K562 (cell line): ENCODE measurements around the gene ITPR1. TPM values are rescaled to one million over a fixed set of nuclear protein-coding genes. Genes with fewer than 3 reads are reported as not detected.

Experiments
- ARID1B ChIP-seq: fragments of 450-650 bp; IDR thresholded peaks from 2 replicates; pipeline ENCODE4 v1.6.1; 2016; ENCODE audit warnings: antibody characterized with exemption, mild to moderate bottlenecking, inconsistent platforms
- ATF7 ChIP-seq: fragments of 450-650 bp; IDR thresholded peaks from 2 replicates; pipeline ENCODE4 v1.7.1; 2014; ENCODE audit warnings: mild to moderate bottlenecking, moderate library complexity
- BDP1 ChIP-seq: IDR thresholded peaks from 3 replicates; pipeline ENCODE4 v1.6.1; 2011; ENCODE audit not compliant: insufficient read length, insufficient read depth
- BHLHE40 ChIP-seq: IDR thresholded peaks from 2 replicates; pipeline ENCODE4 v1.6.1; 2011; ENCODE audit warnings: low read length, improper control_type of control experiment
- BMI1 ChIP-seq: fragments of 150-350 bp; IDR thresholded peaks from 2 replicates; pipeline ENCODE4 v1.6.1; 2014; ENCODE audit warnings: low read length
- HDAC2 ChIP-seq: fragments of 450-650 bp; IDR thresholded peaks from 2 replicates; pipeline ENCODE4 v1.6.1; 2016; ENCODE audit warnings: mild to moderate bottlenecking
- POU5F1 ChIP-seq: fragments of 150-350 bp; IDR thresholded peaks from 2 replicates; pipeline ENCODE4 v1.6.1; 2014; ENCODE audit warnings: borderline replicate concordance, low read length, low read depth, mild to moderate bottlenecking; ENCODE audit not compliant: partially characterized antibody
- PRMT5 ChIP-seq: sonication (generic); formaldehyde crosslinking; IDR thresholded peaks from 2 replicates; pipeline ENCODE4 v1.5.0; 2020; ENCODE audit warnings: missing genetic modification reagents
- RUNX1 ChIP-seq: sonication (generic); IDR thresholded peaks from 2 replicates; pipeline ENCODE4 v1.6.1; 2016; ENCODE audit warnings: antibody characterized with exemption, low read depth
- SLC30A9 ChIP-seq: fragments of 250-450 bp; sonication (Bioruptor Pico); IDR thresholded peaks from 2 replicates; pipeline ENCODE4 v1.8.0; 2022; ENCODE audit warnings: mild to moderate bottlenecking, moderate library complexity
- ZNF143 ChIP-seq: sonication (generic); formaldehyde crosslinking; IDR thresholded peaks from 2 replicates; pipeline ENCODE4 v1.9.0; 2022; ENCODE audit warnings: mild to moderate bottlenecking, missing genetic modification reagents
- polyA plus RNA-seq, 8 experiments: library from polyadenylated mRNA; depleted of rRNA in 4 of 8; stranded (reverse) in 5 of 8; unstranded in 3 of 8; fragments of >200 nt; fragmentation: Nextera tagmentation in 2 of 8; fragmentation: Illumina TruSeq in 1 of 8; extraction: Ambion mirVana in 2 of 8; extraction: Trizol in 1 of 8; gene quantifications; 2 replicates each; pipeline versions ENCODE4 v1.2.1 to v1.2.3, GENCODE V29; 2011 to 2014; ENCODE audit warnings: inconsistent platforms in 1 of 8, missing spikeins in 1 of 8
- total RNA-seq, 7 experiments: library from RNA; depleted of rRNA in 6 of 7; stranded (reverse); fragments of >200 nt in 6 of 7; fragmentation: Illumina TruSeq in 2 of 7; extraction: Trizol in 2 of 7; gene quantifications; 2 replicates each; pipeline versions ENCODE4 v1.2.1 to v1.2.3, GENCODE V29; 2011 to 2021; ENCODE audit warnings: low replicate concordance in 1 of 7
- TF ChIP-seq, protein P1 (sequence below): fragments of 200-600 bp; sonication (generic); IDR thresholded peaks from one replicate; pipeline ENCODE4 v1.6.1; 2012; ENCODE audit warnings: mild to moderate bottlenecking, low read depth, low read length, inconsistent platforms
- TF ChIP-seq, protein P2 (sequence below), 3 experiments: IDR thresholded peaks in 2 of 3; conservative IDR thresholded peaks in 1 of 3; 2 replicates each; pipeline ENCODE4 v1.5.1; 2011 to 2012; ENCODE audit warnings: low read length in 3 of 3, mild to moderate bottlenecking in 3 of 3, control low read depth in 2 of 3, improper control_type of control experiment in 1 of 3, inconsistent platforms in 1 of 3, low read depth in 1 of 3, mixed read lengths in 1 of 3, moderate library complexity in 1 of 3; ENCODE audit not compliant: insufficient read depth in 2 of 3
- TF ChIP-seq, protein P3 (sequence below), 2 experiments: fragments of 200-800 bp in 1 of 2; sonication (Bioruptor generic) in 1 of 2; sonication (generic) in 1 of 2; formaldehyde crosslinking in 1 of 2; IDR thresholded peaks in 1 of 2; conservative IDR thresholded peaks in 1 of 2; 2 replicates each; pipeline versions ENCODE4 v1.5.0 to v1.6.1; 2016 to 2020; ENCODE audit warnings: missing compliant biosample characterization in 1 of 2, missing genetic modification characterization in 1 of 2, missing genetic modification reagents in 1 of 2

Gene ITPR1
- total and polyA plus RNA-seq, 9 of the 15 experiments (the other 6 are each of a cell fraction or from before 2014, with no cell fraction given), result 22.4 to 40.0 (median 27.4) TPM

DNA sequence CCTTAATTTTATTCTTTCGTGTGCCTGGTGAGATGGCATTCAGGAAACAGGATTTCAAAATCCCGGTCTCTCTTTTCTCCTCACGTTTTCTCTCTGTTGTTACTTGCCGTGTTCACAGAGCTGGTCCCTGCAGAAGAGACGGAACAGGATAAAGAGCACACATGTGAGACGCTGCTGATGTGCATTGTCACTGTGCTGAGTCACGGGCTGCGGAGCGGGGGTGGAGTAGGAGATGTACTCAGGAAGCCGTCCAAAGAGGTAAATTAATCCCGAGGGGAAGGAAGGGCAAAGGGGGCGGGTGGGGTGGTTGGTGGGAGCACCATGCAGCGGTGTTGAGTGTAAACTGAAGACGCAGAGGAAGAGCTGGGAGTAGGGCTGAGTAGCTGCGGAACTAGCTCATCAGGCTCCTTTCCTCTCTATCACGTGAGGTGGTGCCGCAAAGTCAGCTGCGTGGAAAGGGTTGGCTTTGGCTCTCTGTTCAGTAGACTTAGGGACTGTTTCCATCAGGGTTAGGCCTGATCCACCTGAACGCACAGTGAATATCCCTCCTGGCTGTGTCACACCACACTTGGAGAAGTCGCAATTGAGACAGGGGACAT lies 321.3 kb downstream of the ITPR1 start (continued):
- TF ChIP-seq, protein P1, sequence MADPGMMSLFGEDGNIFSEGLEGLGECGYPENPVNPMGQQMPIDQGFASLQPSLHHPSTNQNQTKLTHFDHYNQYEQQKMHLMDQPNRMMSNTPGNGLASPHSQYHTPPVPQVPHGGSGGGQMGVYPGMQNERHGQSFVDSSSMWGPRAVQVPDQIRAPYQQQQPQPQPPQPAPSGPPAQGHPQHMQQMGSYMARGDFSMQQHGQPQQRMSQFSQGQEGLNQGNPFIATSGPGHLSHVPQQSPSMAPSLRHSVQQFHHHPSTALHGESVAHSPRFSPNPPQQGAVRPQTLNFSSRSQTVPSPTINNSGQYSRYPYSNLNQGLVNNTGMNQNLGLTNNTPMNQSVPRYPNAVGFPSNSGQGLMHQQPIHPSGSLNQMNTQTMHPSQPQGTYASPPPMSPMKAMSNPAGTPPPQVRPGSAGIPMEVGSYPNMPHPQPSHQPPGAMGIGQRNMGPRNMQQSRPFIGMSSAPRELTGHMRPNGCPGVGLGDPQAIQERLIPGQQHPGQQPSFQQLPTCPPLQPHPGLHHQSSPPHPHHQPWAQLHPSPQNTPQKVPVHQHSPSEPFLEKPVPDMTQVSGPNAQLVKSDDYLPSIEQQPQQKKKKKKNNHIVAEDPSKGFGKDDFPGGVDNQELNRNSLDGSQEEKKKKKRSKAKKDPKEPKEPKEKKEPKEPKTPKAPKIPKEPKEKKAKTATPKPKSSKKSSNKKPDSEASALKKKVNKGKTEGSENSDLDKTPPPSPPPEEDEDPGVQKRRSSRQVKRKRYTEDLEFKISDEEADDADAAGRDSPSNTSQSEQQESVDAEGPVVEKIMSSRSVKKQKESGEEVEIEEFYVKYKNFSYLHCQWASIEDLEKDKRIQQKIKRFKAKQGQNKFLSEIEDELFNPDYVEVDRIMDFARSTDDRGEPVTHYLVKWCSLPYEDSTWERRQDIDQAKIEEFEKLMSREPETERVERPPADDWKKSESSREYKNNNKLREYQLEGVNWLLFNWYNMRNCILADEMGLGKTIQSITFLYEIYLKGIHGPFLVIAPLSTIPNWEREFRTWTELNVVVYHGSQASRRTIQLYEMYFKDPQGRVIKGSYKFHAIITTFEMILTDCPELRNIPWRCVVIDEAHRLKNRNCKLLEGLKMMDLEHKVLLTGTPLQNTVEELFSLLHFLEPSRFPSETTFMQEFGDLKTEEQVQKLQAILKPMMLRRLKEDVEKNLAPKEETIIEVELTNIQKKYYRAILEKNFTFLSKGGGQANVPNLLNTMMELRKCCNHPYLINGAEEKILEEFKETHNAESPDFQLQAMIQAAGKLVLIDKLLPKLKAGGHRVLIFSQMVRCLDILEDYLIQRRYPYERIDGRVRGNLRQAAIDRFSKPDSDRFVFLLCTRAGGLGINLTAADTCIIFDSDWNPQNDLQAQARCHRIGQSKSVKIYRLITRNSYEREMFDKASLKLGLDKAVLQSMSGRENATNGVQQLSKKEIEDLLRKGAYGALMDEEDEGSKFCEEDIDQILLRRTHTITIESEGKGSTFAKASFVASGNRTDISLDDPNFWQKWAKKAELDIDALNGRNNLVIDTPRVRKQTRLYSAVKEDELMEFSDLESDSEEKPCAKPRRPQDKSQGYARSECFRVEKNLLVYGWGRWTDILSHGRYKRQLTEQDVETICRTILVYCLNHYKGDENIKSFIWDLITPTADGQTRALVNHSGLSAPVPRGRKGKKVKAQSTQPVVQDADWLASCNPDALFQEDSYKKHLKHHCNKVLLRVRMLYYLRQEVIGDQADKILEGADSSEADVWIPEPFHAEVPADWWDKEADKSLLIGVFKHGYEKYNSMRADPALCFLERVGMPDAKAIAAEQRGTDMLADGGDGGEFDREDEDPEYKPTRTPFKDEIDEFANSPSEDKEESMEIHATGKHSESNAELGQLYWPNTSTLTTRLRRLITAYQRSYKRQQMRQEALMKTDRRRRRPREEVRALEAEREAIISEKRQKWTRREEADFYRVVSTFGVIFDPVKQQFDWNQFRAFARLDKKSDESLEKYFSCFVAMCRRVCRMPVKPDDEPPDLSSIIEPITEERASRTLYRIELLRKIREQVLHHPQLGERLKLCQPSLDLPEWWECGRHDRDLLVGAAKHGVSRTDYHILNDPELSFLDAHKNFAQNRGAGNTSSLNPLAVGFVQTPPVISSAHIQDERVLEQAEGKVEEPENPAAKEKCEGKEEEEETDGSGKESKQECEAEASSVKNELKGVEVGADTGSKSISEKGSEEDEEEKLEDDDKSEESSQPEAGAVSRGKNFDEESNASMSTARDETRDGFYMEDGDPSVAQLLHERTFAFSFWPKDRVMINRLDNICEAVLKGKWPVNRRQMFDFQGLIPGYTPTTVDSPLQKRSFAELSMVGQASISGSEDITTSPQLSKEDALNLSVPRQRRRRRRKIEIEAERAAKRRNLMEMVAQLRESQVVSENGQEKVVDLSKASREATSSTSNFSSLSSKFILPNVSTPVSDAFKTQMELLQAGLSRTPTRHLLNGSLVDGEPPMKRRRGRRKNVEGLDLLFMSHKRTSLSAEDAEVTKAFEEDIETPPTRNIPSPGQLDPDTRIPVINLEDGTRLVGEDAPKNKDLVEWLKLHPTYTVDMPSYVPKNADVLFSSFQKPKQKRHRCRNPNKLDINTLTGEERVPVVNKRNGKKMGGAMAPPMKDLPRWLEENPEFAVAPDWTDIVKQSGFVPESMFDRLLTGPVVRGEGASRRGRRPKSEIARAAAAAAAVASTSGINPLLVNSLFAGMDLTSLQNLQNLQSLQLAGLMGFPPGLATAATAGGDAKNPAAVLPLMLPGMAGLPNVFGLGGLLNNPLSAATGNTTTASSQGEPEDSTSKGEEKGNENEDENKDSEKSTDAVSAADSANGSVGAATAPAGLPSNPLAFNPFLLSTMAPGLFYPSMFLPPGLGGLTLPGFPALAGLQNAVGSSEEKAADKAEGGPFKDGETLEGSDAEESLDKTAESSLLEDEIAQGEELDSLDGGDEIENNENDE, result no peak
- no peak for TF ChIP-seq BDP1
- TF ChIP-seq HDAC2, result no peak; the same call in none of the 2 replicates
- TF ChIP-seq BHLHE40, result peak; percentile 98
- TF ChIP-seq, protein P2, sequence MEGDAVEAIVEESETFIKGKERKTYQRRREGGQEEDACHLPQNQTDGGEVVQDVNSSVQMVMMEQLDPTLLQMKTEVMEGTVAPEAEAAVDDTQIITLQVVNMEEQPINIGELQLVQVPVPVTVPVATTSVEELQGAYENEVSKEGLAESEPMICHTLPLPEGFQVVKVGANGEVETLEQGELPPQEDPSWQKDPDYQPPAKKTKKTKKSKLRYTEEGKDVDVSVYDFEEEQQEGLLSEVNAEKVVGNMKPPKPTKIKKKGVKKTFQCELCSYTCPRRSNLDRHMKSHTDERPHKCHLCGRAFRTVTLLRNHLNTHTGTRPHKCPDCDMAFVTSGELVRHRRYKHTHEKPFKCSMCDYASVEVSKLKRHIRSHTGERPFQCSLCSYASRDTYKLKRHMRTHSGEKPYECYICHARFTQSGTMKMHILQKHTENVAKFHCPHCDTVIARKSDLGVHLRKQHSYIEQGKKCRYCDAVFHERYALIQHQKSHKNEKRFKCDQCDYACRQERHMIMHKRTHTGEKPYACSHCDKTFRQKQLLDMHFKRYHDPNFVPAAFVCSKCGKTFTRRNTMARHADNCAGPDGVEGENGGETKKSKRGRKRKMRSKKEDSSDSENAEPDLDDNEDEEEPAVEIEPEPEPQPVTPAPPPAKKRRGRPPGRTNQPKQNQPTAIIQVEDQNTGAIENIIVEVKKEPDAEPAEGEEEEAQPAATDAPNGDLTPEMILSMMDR (IDR thresholded peaks at IDR 0.05 in 2 of 3, conservative IDR thresholded peaks at IDR 0.05 in 1 of 3; ENCODE audit: insufficient read depth in 2 of 3, low read depth in 1 of 3, low read length in 3 of 3), result no peak
- no peak for TF ChIP-seq POU5F1
- TF ChIP-seq PRMT5, result no peak
- TF ChIP-seq, protein P3, sequence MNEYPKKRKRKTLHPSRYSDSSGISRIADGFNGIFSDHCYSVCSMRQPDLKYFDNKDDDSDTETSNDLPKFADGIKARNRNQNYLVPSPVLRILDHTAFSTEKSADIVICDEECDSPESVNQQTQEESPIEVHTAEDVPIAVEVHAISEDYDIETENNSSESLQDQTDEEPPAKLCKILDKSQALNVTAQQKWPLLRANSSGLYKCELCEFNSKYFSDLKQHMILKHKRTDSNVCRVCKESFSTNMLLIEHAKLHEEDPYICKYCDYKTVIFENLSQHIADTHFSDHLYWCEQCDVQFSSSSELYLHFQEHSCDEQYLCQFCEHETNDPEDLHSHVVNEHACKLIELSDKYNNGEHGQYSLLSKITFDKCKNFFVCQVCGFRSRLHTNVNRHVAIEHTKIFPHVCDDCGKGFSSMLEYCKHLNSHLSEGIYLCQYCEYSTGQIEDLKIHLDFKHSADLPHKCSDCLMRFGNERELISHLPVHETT (CRISPR knock-in tag; conservative IDR thresholded peaks at IDR 0.05 in 1 of 2, IDR thresholded peaks at IDR 0.05 in 1 of 2), result peak in 1 of 2 experiments; percentile 72; a peak in 1 of 4 replicates
- no peak for TF ChIP-seq BMI1
- TF ChIP-seq SLC30A9 (CRISPR knock-in tag), result no peak
- no peak for TF ChIP-seq RUNX1
- no peak for TF ChIP-seq ZNF143 (CRISPR knock-in tag)
- TF ChIP-seq ARID1B, result peak; percentile 89
- peak; percentile 49; the same call in 1 of the 2 replicates for TF ChIP-seq ATF7
